Parathyroid adenoma (tissue), 2 donors: ENCODE measurements around the gene NDUFC2.

Experiments
- H2AFZ ChIP-seq: fragments of 300-600 bp; sonication (generic); one replicate; pipeline ENCODE4 v1.7.0; 2017; ENCODE audit warnings: antibody characterized with exemption, mild to moderate bottlenecking
- H3K27ac ChIP-seq: fragments of 300-600 bp; sonication (generic); one replicate; pipeline ENCODE4 v1.7.0; 2017
- H3K27me3 ChIP-seq: fragments of 300-600 bp; sonication (generic); one replicate; pipeline ENCODE4 v1.7.0; 2017; ENCODE audit warnings: low read length; ENCODE audit not compliant: control insufficient read depth, insufficient read depth
- H3K36me3 ChIP-seq: fragments of 300-600 bp; sonication (generic); one replicate; pipeline ENCODE4 v1.7.0; 2017; ENCODE audit warnings: low read length; ENCODE audit not compliant: control insufficient read depth, insufficient read depth
- H3K4me1 ChIP-seq: fragments of 300-600 bp; sonication (generic); one replicate; pipeline ENCODE4 v1.7.0; 2017; ENCODE audit warnings: control low read depth
- H3K4me2 ChIP-seq: fragments of 300-600 bp; sonication (generic); one replicate; pipeline ENCODE4 v1.7.0; 2017; ENCODE audit warnings: low read length
- H3K4me3 ChIP-seq: fragments of 300-600 bp; sonication (generic); one replicate; pipeline ENCODE4 v1.7.0; 2017; ENCODE audit warnings: low read depth, low read length
- H3K79me2 ChIP-seq: fragments of 300-600 bp; sonication (generic); one replicate; pipeline ENCODE4 v1.7.0; 2017; ENCODE audit warnings: control low read depth
- H3K9ac ChIP-seq: fragments of 300-600 bp; sonication (generic); one replicate; pipeline ENCODE4 v1.7.0; 2017; ENCODE audit warnings: mild to moderate bottlenecking
- H3K9me3 ChIP-seq: fragments of 300-600 bp; sonication (generic); one replicate; pipeline ENCODE4 v1.7.0; 2017; ENCODE audit warnings: low read length; ENCODE audit not compliant: control insufficient read depth
- CTCF ChIP-seq: fragments of 300-600 bp; sonication (generic); IDR thresholded peaks from one replicate; pipeline ENCODE4 v1.7.0; 2017; ENCODE audit warnings: antibody characterized with exemption, mild to moderate bottlenecking
- donor health status: primary hyperparathyroidism.

Gene NDUFC2

GRCh38 chr11:78069465-78069864 is 10.2 kb downstream of the NDUFC2 start:
- H3K4me3 ChIP-seq = peak overlapping the region; percentile 11
- H3K9me3 ChIP-seq = no peaks in the 10 kb centered on the region
- peaks cover 8% of the 10 kb centered on the region for H3K4me1 ChIP-seq
- no peak overlapping the region for H2AFZ ChIP-seq
- H3K9ac ChIP-seq = no peak overlapping the region
- H3K27me3 ChIP-seq = no peaks in the 10 kb centered on the region
- H3K79me2 ChIP-seq = peaks cover under 1% of the 10 kb centered on the region
- no peak for TF ChIP-seq CTCF
- no peak overlapping the region for H3K4me2 ChIP-seq
- peak overlapping the region; percentile 29 for H3K27ac ChIP-seq
- H3K36me3 ChIP-seq = no peaks in the 10 kb centered on the region

- Histone ChIP-seq H2AFZ (no peak overlapping the region), H3K4me2 (no peak overlapping the region), H3K9ac (no peak overlapping the region), H3K4me3 (no peak overlapping the region), H3K27ac (peak overlapping the region; percentile 67), H3K27me3 (no peaks in the 10 kb centered on the region), H3K4me1 (peaks cover 10% of the 10 kb centered on the region), H3K36me3 (no peaks in the 10 kb centered on the region), H3K9me3 (no peaks in the 10 kb centered on the region), H3K79me2 (peaks cover 2% of the 10 kb centered on the region)
- no peak for TF ChIP-seq CTCF
Measured at GRCh38 chr11:78067704-78068103, 12.0 kb downstream of the NDUFC2 start.

- Histone ChIP-seq H2AFZ (no peak overlapping the region), H3K9ac (no peak overlapping the region), H3K79me2 (peaks cover 2% of the 10 kb centered on the region), H3K36me3 (no peaks in the 10 kb centered on the region), H3K4me2 (peak overlapping the region; percentile 9), H3K27me3 (no peaks in the 10 kb centered on the region), H3K4me3 (no peak overlapping the region), H3K4me1 (peaks cover 14% of the 10 kb centered on the region), H3K9me3 (no peaks in the 10 kb centered on the region), H3K27ac (peak overlapping the region; percentile 67)
- TF ChIP-seq CTCF = no peak
Measured at GRCh38 chr11:78066471-78066870, 13.2 kb downstream of the NDUFC2 start.

- H3K4me2 ChIP-seq = peak overlapping the region; percentile 53
- TF ChIP-seq CTCF = no peak
- H3K27ac ChIP-seq = peak overlapping the region; percentile 95
- no peaks in the 10 kb centered on the region for H3K9me3 ChIP-seq
- peaks cover 2% of the 10 kb centered on the region for H3K79me2 ChIP-seq
- no peaks in the 10 kb centered on the region for H3K36me3 ChIP-seq
- H3K27me3 ChIP-seq = no peaks in the 10 kb centered on the region
- no peak overlapping the region for H3K9ac ChIP-seq
- no peak overlapping the region for H2AFZ ChIP-seq
- peak overlapping the region; percentile 50 for H3K4me3 ChIP-seq
- H3K4me1 ChIP-seq = peaks cover 20% of the 10 kb centered on the region
Measured at GRCh38 chr11:78065203-78065602, 14.5 kb downstream of the NDUFC2 start.

GRCh38 chr11:78063440-78064181 is 16.1 kb downstream of the NDUFC2 start, which contains the start of gene THRSP:
Gene THRSP, plus strand, starts transcription at chr11:78063861. Its CDS starts 21 bp downstream, at chr11:78063882.
- TF ChIP-seq CTCF = no peak
- peak within 1 kb of the TSS; percentile 58 for H3K4me2 ChIP-seq
- no peaks in the 10 kb centered on the region for H3K9me3 ChIP-seq
- H3K4me3 ChIP-seq = peak within 1 kb of the TSS; percentile 50
- peaks cover 2% of the 10 kb centered on the region for H3K79me2 ChIP-seq
- no peaks in the 10 kb centered on the region for H3K36me3 ChIP-seq
- H3K9ac ChIP-seq = peak within 1 kb of the TSS; percentile 35
- H3K27ac ChIP-seq = peak within 1 kb of the TSS; percentile 95
- peak within 1 kb of the TSS; percentile 53 for H2AFZ ChIP-seq
- peaks cover 20% of the 10 kb centered on the region for H3K4me1 ChIP-seq
- no peaks in the 10 kb centered on the region for H3K27me3 ChIP-seq
